ENCODE measurements around the gene CDC27.
"Not testable (repeated sequence)": the region's sequence is repeated elsewhere in the genome, so short reads cannot be mapped to it uniquely, and the experiment has no call there.

Gene CDC27

GRCh38 chr17:47120521-47121095 lies 68.5 kb downstream of the CDC27 start:
- no peak for DNase-seq

GRCh38 chr17:47119746-47120520 lies 69.2 kb downstream of the CDC27 start:
- DNase-seq, result no peak

GRCh38 chr17:47117386-47117785 lies 71.7 kb downstream of the CDC27 start:
- DNase-seq, result no peak

DNA sequence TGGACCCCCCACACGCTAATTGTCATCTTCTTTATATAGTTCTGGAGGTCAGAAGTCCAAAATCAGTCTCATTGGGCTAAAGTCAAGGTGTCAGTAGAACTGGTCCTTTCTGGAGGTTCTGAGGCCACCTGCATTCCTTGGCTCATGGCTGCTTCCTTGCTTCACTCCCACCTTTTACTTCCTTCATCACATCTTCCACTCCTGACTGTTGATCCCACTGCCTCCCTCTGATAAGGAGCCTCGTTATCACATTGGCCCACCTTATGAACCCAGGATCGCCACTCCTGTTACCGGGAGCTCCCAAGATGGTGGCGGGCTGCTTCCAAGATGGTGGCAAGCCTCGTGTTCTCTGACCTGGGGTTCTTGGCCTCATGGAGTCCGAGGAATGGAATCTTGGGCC lies 83.0 kb downstream of the CDC27 start:
- no peak for DNase-seq

GRCh38 chr17:47105246-47105645 lies 83.8 kb downstream of the CDC27 start:
- DNase-seq, result not testable (repeated sequence)

DNA sequence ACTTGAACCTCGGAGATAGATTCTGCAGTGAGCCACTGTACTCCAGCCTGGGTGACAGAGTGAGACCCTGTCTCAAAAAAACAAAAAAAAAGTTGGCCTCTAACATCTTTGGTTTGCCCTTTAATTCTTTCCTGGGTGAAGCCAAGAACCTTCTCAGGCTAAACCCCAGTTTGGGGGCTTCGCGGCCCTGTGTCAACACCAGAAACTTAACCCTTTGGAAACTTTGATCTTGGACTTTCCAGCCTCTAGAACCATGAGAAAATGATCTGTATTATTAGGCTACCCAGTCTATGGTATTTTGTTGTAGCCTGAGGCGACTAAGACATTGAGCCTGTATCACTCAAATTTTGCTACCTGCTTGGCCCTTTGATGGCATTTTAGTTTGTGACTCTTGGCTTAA lies 86.2 kb downstream of the CDC27 start:
- DNase-seq, result no peak

DNA sequence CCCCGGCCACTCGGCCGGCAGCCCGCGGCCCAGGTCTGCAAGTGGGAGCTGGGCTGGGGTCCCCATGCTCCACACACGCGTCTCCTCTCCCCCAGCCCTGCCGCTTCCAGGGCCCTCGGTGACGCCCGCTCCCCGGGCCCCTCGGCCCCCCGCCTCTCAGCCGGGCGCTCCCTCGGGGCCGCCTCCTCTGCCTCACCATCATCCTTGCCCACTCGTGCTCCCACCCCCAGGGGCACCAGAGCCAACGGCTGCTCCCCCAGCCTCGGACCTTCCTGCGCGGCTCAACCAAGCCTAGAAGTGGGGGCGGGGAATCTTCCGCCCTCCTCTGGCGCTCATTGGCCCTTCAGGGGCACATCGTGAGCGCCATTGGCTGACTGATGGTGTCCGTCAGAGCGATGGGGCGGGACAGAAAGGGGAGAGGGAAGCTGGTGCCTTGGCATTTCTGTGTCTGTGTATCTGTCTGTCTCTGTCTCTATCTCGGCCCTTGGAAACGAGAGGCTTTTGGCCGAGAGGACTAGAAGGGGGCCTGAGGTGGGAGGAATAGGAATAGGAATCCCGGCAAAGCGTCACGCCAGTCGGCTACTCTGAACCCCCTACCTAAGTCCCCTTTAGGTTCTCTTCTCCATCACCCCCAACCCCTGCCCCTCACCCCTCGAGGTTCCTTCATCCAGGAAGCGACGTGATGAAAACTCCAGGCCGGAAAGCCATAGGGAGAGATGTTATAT lies 88.9 kb downstream of the CDC27 start:
- DNase-seq, result peak; percentile 91 to 93

DNA sequence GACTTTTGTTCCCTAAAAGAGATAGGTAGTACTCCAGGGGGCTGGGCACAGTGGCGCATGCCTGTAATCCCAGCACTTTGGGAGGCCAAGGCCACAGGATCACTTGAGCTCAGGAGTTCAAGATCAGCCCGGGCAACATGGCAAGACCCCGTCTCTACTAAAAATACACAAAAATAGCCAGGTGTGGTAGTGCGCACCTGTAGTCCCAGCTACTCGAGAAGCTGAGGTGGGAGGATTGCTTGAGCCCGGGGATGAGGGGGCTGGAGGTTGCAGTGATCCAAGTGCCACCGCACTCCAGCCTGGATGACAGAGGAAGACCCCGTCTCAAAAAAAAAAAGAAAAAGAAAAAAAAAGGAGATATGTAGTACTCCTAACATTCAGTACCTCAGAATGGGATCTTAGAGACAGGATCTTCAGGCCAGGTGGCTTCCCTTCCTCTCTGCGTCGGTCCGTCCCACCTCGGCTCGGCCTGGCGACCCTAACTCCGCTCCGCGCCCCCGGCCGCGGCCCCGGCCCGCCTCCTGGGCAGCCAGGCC lies 89.6 kb downstream of the CDC27 start:
- DNase-seq, result no peak

GRCh38 chr17:47096343-47096742 lies 92.8 kb downstream of the CDC27 start:
- no peak for DNase-seq

DNA sequence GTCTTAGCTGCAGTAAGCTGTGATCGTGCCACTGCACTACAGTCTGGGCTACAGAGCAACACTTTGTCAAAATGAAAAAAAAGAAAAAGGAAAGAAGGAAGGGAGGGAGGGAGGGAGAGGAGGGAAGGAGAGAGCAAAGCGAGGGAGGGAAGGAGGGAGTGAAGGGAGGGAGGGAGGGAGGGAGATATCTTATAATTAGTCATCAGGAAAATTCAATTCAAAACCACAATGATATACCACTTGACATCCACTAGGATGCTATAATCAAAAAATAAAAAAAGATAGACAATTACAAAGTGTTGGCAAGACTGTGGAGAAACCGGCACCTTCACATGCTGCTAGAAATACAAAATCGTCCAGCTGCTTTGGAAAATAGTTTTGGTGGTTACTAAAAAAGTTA lies 93.8 kb downstream of the CDC27 start:
- DNase-seq, result no peak

- DNase-seq, result no peak
Observed at GRCh38 chr17:47087093-47087492, 102.0 kb downstream of the CDC27 start.

DNA sequence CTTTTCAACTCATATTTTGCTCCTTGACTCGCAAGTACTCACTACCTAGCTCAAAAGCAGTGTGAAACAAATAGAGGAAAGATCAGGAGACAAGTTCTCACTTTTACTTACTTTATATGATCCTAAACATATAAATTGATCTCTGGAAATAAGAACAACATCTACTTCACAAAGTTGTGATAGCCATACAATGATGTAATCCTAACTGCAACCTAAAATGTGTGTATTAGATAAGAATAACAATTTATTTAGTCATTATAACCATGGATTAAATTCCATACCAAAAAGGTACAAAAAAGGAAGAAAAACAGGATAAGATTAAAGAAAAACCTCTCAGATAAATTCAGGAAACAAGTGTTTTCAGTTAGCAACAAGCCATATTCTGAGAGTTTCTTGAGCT lies 103.4 kb downstream of the CDC27 start:
- no peak for DNase-seq

- no peak for DNase-seq
Observed at GRCh38 chr17:47078801-47079200, 110.3 kb downstream of the CDC27 start.

- no peak for DNase-seq
Observed at GRCh38 chr17:47077576-47077975, 111.5 kb downstream of the CDC27 start.

GRCh38 chr17:47076171-47076570 lies 112.9 kb downstream of the CDC27 start:
- DNase-seq, result no peak

DNA sequence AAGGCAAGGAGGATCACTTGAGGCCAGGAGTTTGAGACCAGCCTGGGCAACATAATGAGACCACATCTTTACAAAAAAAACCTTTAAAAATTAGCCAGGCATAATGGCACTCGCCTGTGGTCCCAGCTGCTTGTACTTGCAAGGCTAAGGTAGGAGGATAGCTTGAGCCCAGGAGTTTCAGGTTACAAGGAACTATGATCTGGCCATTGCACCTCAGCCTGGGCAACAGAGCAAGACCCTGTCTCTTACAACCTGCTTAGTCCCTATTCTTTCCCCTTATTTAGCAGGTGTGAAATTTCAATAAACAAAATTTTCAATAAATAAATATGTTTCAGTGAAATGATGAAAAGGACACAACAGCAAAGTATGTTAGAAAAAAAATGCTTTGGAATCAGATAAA lies 114.7 kb downstream of the CDC27 start:
- DNase-seq, result not testable (repeated sequence)

GRCh38 chr17:47073629-47074028 lies 115.5 kb downstream of the CDC27 start:
- DNase-seq, result not testable (repeated sequence)

DNA sequence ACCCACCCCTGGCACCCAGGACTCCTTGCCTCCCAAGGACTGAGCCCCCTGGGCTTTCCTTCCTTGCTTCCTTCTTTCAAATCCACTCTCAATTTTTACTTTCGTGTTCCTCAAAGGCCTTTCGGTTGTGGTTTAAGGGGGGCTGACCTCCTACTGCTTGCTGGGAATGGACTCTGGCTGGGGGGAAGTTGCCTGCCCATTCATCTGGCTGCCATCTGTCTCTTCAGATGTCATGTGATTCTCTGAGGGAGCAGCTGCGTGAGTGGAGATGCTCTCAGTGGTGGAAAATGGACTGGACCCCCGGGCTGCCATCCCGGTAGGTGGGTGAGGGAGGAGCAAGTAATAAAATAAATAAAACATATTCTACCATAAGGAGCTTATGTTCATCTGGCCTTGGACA lies 116.2 kb downstream of the CDC27 start:
- no peak for DNase-seq

DNA sequence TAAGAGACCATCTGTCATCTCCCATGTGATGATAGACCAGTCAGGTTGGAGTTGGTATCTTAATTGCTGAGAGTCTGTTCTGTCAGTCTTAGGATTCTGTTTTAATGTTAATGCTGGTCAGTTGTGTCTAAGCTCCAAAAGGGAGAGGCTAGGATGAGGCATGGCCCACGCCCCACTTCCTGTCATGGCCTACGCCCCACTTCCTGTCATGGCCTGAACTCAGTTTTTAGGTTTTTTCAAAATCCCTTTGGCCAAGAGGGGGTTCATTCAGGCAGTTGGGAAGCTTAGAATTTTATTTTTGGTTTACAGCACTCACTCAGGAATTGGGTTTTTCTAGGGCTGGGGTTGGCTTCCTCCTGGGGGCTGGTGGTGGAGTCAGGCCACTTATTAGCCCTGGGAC lies 117.9 kb downstream of the CDC27 start:
- DNase-seq, result not testable (repeated sequence)

- DNase-seq, result not testable (repeated sequence)
Observed at GRCh38 chr17:47070266-47070665, 118.8 kb downstream of the CDC27 start.

Data from CD4-positive, alpha-beta T cell treated with Interleukin-4 for 1 hour (primary cell).